Thyroid gland (tissue), 4 donors: ENCODE measurements around the gene TTC39B. TPM values are rescaled to one million over a fixed set of nuclear protein-coding genes. Genes with fewer than 3 reads are reported as not detected.

Source experiments
- DNase-seq, 2 donors: peaks; one replicate each; pipeline ENCODE4 v3.0.0-alpha.2; 2019
- H3K27ac ChIP-seq, 3 donors: fragments of 200-600 bp; sonication (generic); 1 replicate in 2 of 3; 2 replicates in 1 of 3; pipeline ENCODE4 v1.5.1; 2016 to 2019; ENCODE audit warnings: mild to moderate bottlenecking in 1 of 3, moderate library complexity in 1 of 3
- H3K27me3 ChIP-seq: fragments of 200-600 bp; sonication (generic); one replicate; pipeline ENCODE4 v1.5.1; 2019
- H3K36me3 ChIP-seq, 2 donors: fragments of 200-600 bp; sonication (generic); one replicate each; pipeline ENCODE4 v1.5.1; 2016 to 2019
- H3K4me1 ChIP-seq, 2 donors: fragments of 200-600 bp; sonication (generic); one replicate each; pipeline ENCODE4 v1.5.1; 2017 to 2019
- H3K4me3 ChIP-seq, 3 donors: fragments of 200-600 bp; sonication (generic); replicated peaks in 1 of 3; 1 replicate in 2 of 3; 2 replicates in 1 of 3; pipeline ENCODE4 v1.5.1; 2016; ENCODE audit warnings: mild to moderate bottlenecking in 1 of 3
- H3K9me3 ChIP-seq: fragments of 200-600 bp; sonication (generic); one replicate; pipeline ENCODE4 v1.5.1; 2017
- POLR2A ChIP-seq, 2 donors: fragments of 450-650 bp; IDR thresholded peaks; one replicate each; pipeline ENCODE4 v1.6.1; 2017; ENCODE audit warnings: antibody characterized with exemption in 2 of 2, mild to moderate bottlenecking in 2 of 2, moderate library complexity in 1 of 2
- WGBS, 2 donors: methylation state at CpG; one replicate each; pipeline ENCODE4 v1.1.5; 2017; 5-methylcytosine and 5-hydroxymethylcytosine counted together
- intact Hi-C: fragments of 100-400 bp; cut with DNase I; formaldehyde crosslinking; loops from one replicate; pipeline ENCODE4 v1.15.1; 2023
- total RNA-seq, 4 donors: library from RNA; depleted of rRNA; stranded (reverse); fragments of >200 nt; gene quantifications; one replicate each; pipeline ENCODE4 v1.2.3, GENCODE V29; 2016
- TF ChIP-seq, protein P1 (sequence below), 6 experiments: fragments of 200-600 bp in 3 of 6; fragments of 450-650 bp in 3 of 6; sonication (generic) in 3 of 6; IDR thresholded peaks; one replicate each; pipeline ENCODE4 v1.5.1; 2016 to 2019; ENCODE audit warnings: antibody characterized with exemption in 6 of 6, mild to moderate bottlenecking in 2 of 6, inconsistent platforms in 1 of 6, moderate library complexity in 1 of 6

TTC39B gene
- total RNA-seq, 4 donors from 2014 or later, result 10.3 to 18.7 (median 11.3) TPM

DNA sequence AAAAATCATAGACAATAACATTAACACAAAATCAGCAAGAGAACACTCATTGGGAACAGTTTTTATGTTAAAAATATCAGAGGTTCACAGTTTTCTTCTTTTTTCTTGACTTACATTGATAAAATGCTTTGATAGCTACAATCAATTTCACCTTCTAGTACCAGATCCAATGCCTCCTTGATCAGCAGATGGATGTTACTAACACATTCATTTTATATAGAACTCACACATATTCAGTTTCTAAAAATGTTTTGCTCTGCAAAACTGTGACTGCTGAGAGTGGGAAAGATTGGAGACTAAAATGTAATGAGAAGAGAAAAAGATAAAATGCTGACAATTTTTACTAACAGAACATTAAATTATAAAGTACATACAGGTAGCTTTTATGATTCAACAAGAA lies 143.1 kb downstream of the TTC39B start:
- Histone ChIP-seq H3K36me3 (no peaks in the 10 kb centered on the region), H3K9me3 (no peaks in the 10 kb centered on the region), H3K27ac (no peak overlapping the region), H3K4me1 (no peaks in the 10 kb centered on the region), H3K4me3 (no peak overlapping the region), H3K27me3 (no peaks in the 10 kb centered on the region)
- TF ChIP-seq POLR2A (IDR thresholded peaks at IDR 0.05), result no peak
- TF ChIP-seq, protein P1, sequence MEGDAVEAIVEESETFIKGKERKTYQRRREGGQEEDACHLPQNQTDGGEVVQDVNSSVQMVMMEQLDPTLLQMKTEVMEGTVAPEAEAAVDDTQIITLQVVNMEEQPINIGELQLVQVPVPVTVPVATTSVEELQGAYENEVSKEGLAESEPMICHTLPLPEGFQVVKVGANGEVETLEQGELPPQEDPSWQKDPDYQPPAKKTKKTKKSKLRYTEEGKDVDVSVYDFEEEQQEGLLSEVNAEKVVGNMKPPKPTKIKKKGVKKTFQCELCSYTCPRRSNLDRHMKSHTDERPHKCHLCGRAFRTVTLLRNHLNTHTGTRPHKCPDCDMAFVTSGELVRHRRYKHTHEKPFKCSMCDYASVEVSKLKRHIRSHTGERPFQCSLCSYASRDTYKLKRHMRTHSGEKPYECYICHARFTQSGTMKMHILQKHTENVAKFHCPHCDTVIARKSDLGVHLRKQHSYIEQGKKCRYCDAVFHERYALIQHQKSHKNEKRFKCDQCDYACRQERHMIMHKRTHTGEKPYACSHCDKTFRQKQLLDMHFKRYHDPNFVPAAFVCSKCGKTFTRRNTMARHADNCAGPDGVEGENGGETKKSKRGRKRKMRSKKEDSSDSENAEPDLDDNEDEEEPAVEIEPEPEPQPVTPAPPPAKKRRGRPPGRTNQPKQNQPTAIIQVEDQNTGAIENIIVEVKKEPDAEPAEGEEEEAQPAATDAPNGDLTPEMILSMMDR (IDR thresholded peaks at IDR 0.05), result no peak
- DNase-seq, result no peak
- intact Hi-C loops, result no loop called here

DNA sequence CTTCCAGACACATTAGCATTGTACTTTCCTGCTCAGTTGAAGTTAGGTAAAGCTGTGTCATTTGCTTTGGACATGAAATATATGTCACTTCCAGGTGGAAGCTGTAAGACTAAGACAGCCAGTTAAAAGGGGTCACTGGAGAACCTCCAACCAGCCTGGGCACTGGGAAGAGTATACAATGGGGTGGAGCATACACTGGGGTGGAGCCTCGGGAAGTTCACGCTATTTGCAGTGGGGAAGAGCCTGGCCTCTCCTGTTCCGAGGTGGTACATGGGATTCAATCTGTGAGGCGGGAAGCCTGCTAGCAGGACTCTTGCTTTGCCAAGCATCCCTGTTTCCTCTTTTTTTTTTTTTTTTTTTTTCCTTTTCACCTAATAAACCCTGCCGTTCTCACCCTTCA lies 145.3 kb downstream of the TTC39B start:
- DNase-seq, result no peak
- TF ChIP-seq, protein P1 (IDR thresholded peaks at IDR 0.05), result no peak
- TF ChIP-seq POLR2A (IDR thresholded peaks at IDR 0.05), result no peak
- intact Hi-C loops, result no loop called here
- no peaks in the 10 kb centered on the region for H3K36me3 ChIP-seq
- no peak overlapping the region for H3K4me3 ChIP-seq
- no peaks in the 10 kb centered on the region for H3K9me3 ChIP-seq
- H3K4me1 ChIP-seq, result peaks cover 3% of the 10 kb centered on the region in 2 donors
- WGBS, 2 donors, result 87 to 88% methylated on average over 5 of the region's 5 CpGs
- no peak overlapping the region for H3K27ac ChIP-seq
- H3K27me3 ChIP-seq, result no peaks in the 10 kb centered on the region

DNA sequence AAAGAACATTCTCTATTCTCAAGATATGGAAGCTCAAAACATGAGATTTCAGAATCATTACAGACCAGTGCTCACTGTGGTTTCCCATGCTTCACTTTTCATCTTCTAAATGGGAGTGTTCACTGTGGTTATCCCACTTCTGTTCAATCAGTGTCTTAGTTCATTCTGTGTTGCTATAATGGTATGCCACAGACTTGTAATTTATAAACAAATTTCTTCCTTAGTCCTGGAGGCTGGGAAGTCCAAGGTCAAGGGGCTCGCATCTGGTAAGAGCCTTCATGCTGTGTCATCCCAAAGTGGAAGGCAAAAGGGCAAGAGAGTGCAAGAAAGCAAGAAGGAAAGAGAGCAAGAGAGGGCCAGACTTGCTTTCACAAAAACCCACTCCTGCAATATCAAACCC lies 146.3 kb downstream of the TTC39B start:
- WGBS, 2 donors, result 71 to 97% methylated on average over 1 of the region's 1 CpG
- intact Hi-C loops, result no loop called here
- Histone ChIP-seq H3K4me3 (no peak overlapping the region), H3K36me3 (no peaks in the 10 kb centered on the region), H3K27me3 (no peaks in the 10 kb centered on the region), H3K4me1 (peaks cover 10 to 13% of the 10 kb centered on the region in 2 donors), H3K27ac (no peak overlapping the region), H3K9me3 (no peaks in the 10 kb centered on the region)
- TF ChIP-seq, protein P1 (IDR thresholded peaks at IDR 0.05), result no peak
- no peak for TF ChIP-seq POLR2A (IDR thresholded peaks at IDR 0.05)
- no peak for DNase-seq

DNA sequence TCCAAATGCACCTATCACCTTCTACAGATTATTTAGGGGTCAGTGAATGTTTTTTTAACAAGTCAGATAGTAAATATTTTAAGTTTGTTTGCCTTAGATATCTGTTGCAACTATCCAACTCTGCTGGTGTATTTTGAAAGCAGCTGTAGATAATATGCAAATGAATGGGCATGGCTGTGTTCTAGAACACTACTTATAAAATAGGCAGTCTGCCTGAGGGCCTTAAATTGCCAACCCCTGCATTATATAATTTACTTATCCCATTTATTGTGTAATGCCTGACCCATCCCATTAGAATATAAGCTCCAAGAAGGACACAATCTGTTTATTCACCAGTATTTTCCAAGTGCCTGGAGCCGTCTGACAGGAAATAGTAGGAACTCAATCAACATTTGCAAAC lies 149.0 kb downstream of the TTC39B start:
- no peaks in the 10 kb centered on the region for H3K36me3 ChIP-seq
- H3K4me1 ChIP-seq, result peaks cover 13 to 16% of the 10 kb centered on the region in 2 donors
- TF ChIP-seq POLR2A (IDR thresholded peaks at IDR 0.05), result no peak
- TF ChIP-seq, protein P1 (IDR thresholded peaks at IDR 0.05), result no peak
- intact Hi-C loops, result no loop called here
- WGBS, 2 donors, result 88 to 93% methylated on average over 1 of the region's 1 CpG
- DNase-seq, result no peak
- no peaks in the 10 kb centered on the region for H3K27me3 ChIP-seq
- no peaks in the 10 kb centered on the region for H3K9me3 ChIP-seq
- no peak overlapping the region for H3K4me3 ChIP-seq
- H3K27ac ChIP-seq, result no peak overlapping the region

DNA sequence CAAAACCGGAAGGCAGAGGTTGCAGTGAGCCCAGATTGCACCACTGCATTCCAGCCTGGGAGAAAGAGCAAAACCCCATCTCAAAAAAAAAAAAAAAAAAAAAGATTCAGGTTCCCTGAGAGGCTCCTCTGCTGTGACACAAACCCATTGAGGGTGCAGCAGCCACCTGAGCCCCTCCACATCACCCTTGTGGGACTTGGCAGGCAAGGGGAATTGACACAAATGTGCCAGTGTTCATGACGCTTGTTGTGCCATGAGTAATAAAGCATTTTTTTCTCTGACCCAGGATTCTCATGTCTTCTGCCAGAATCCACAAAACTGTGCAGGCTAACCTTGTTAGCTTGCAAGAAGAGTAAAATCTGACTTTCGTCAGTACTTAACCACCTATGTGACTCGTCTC lies 149.6 kb downstream of the TTC39B start:
- intact Hi-C loops, result no loop called here
- H3K36me3 ChIP-seq, result no peaks in the 10 kb centered on the region
- peaks cover 13 to 16% of the 10 kb centered on the region in 2 donors for H3K4me1 ChIP-seq
- WGBS, 2 donors, result 81% methylated on average over 4 of the region's 4 CpGs
- no peak overlapping the region for H3K4me3 ChIP-seq
- no peak for DNase-seq
- H3K27ac ChIP-seq, result no peak overlapping the region
- TF ChIP-seq, protein P1 (IDR thresholded peaks at IDR 0.05), result no peak
- no peak for TF ChIP-seq POLR2A (IDR thresholded peaks at IDR 0.05)
- no peaks in the 10 kb centered on the region for H3K9me3 ChIP-seq
- no peaks in the 10 kb centered on the region for H3K27me3 ChIP-seq
